PFSK-1 (cell line): ENCODE results near the gene CBLN3.

Experiments used
- POLR2AphosphoS5 ChIP-seq: IDR thresholded peaks from 2 replicates; pipeline ENCODE4 v1.6.1; 2012; ENCODE audit warnings: low read depth, mild to moderate bottlenecking, control low read depth, low read length, moderate library complexity
- SIN3A ChIP-seq: IDR thresholded peaks from 2 replicates; pipeline ENCODE4 v1.6.1; 2012; ENCODE audit warnings: mild to moderate bottlenecking, low read length, moderate library complexity, borderline replicate concordance; ENCODE audit not compliant: insufficient read depth

- TF ChIP-seq POLR2AphosphoS5 = no peak
- no peak for TF ChIP-seq SIN3A
Observed at GRCh38 chr14:24414077-24414476, 15.4 kb downstream of the CBLN3 start.
